K562 (cell line): ENCODE measurements around the gene CCNK. TPM values are rescaled to one million over a fixed set of nuclear protein-coding genes. Genes with fewer than 3 reads are reported as not detected.

Source experiments
- ATF1 ChIP-seq, 2 experiments: fragments of 450-650 bp in 1 of 2; IDR thresholded peaks; 2 replicates each; pipeline ENCODE4 v1.6.1; 2016; ENCODE audit warnings: missing compliant biosample characterization in 1 of 2, missing genetic modification characterization in 1 of 2
- EGR1 ChIP-seq: fragments of 450-650 bp; conservative IDR thresholded peaks from 2 replicates; pipeline ENCODE4 v1.6.1; 2017; ENCODE audit warnings: mild to moderate bottlenecking
- HCFC1 ChIP-seq: IDR thresholded peaks from 2 replicates; pipeline ENCODE4 v1.6.1; 2012; ENCODE audit warnings: low read depth, low read length, improper control_type of control experiment
- IFI16 ChIP-seq: fragments of 250-450 bp; sonication (Bioruptor Pico); IDR thresholded peaks from 2 replicates; pipeline ENCODE4 v2.1.2; 2022; ENCODE audit warnings: mild to moderate bottlenecking, inconsistent platforms
- KHSRP ChIP-seq: fragments of 450-650 bp; IDR thresholded peaks from 2 replicates; pipeline ENCODE4 v1.6.1; 2017
- PKNOX1 ChIP-seq: fragments of 450-650 bp; IDR thresholded peaks from 2 replicates; pipeline ENCODE4 v1.6.1; 2016
- PML ChIP-seq: IDR thresholded peaks from 2 replicates; pipeline ENCODE4 v1.6.1; 2012; ENCODE audit warnings: low read length, inconsistent platforms
- POLR2G ChIP-seq: fragments of 200-400 bp; formaldehyde crosslinking; IDR thresholded peaks from 2 replicates; pipeline ENCODE4 v1.6.1; 2017; ENCODE audit warnings: low read depth, mild to moderate bottlenecking, antibody characterized with exemption, low read length, moderate library complexity
- ZNF318 ChIP-seq, 2 experiments: fragments of 450-650 bp; IDR thresholded peaks; 2 replicates each; pipeline ENCODE4 v1.6.1; 2016; ENCODE audit warnings: mild to moderate bottlenecking in 2 of 2, borderline replicate concordance in 1 of 2, low read depth in 1 of 2, moderate library complexity in 1 of 2
- ZNF695 ChIP-seq: fragments of 450-650 bp; formaldehyde crosslinking; IDR thresholded peaks from 2 replicates; pipeline ENCODE4 v1.4.0; 2020; ENCODE audit warnings: mild to moderate bottlenecking, moderate library complexity
- polyA plus RNA-seq, 8 experiments: library from polyadenylated mRNA; depleted of rRNA in 4 of 8; stranded (reverse) in 5 of 8; unstranded in 3 of 8; fragments of >200 nt; fragmentation: Nextera tagmentation in 2 of 8; fragmentation: Illumina TruSeq in 1 of 8; extraction: Ambion mirVana in 2 of 8; extraction: Trizol in 1 of 8; gene quantifications; 2 replicates each; pipeline versions ENCODE4 v1.2.1 to v1.2.3, GENCODE V29; 2011 to 2014; ENCODE audit warnings: inconsistent platforms in 1 of 8, missing spikeins in 1 of 8
- total RNA-seq, 7 experiments: library from RNA; depleted of rRNA in 6 of 7; stranded (reverse); fragments of >200 nt in 6 of 7; fragmentation: Illumina TruSeq in 2 of 7; extraction: Trizol in 2 of 7; gene quantifications; 2 replicates each; pipeline versions ENCODE4 v1.2.1 to v1.2.3, GENCODE V29; 2011 to 2021; ENCODE audit warnings: low replicate concordance in 1 of 7
- TF ChIP-seq, protein P1 (sequence below): sonication (generic); formaldehyde crosslinking; IDR thresholded peaks from 2 replicates; pipeline ENCODE4 v1.8.1; 2023; ENCODE audit warnings: mild to moderate bottlenecking, missing genetic modification reagents, moderate library complexity
- TF ChIP-seq, protein P2 (sequence below): fragments of 250-450 bp; sonication (Bioruptor Pico); IDR thresholded peaks from 2 replicates; pipeline ENCODE4 v1.9.0; 2021; ENCODE audit warnings: mild to moderate bottlenecking, inconsistent platforms

CCNK gene
- total and polyA plus RNA-seq, 9 of the 15 experiments (the other 6 are each of a cell fraction or from before 2014, with no cell fraction given): 5.8 to 84.2 (median 16.4) TPM

DNA sequence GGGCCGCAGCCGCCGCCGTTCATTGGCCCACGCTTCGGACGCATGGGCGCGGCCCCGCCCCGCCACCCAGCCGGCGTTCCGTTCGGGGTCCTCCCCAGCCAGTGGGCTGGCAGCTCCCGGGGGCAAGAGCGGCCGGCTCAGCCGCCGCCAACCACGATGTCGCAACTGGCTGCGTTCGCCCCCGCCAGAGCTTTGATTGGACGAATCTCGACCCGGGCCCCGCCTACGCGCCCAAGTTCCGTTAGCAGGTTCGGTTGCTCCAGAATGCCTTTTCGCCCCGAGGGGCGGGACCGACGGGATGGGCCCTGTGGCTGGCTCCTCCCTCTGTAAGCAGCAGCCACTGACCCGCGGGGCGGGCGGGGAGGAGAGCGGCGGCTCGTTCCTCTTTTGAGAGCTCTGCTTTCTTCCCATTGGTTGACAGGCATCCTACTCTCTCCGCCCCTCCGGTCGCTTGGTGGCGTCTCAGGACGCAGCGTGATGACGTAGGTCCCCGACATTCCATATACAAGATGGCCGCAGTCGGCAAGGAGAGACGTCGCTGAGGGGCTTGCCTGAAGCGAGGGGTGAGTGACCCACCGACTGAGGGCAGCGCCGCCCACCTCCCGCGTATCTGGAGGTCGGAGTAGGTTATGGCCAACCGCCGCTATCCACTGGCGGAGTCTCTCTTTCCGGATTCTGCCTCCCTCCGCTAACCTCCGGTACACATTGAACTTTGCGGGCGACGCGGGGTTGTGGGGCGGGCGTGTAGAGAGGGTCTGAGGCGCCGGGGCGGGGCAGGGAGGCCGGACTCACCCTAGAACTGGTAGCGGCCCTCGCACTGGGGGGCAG lies at the start of gene CCNK (continued):
- TF ChIP-seq PML: peak; percentile 77
- TF ChIP-seq ATF1 (CRISPR knock-in tag; IDR thresholded peaks at IDR 0.05): peak; percentile 92
- peak; percentile 99 for TF ChIP-seq ATF1 (tag; IDR thresholded peaks at IDR 0.05)
- no peak for TF ChIP-seq ZNF318 (IDR thresholded peaks at IDR 0.05; ENCODE audit: borderline replicate concordance in 1 of 2, low read depth in 1 of 2)
- peak; percentile 78 for TF ChIP-seq HCFC1
- TF ChIP-seq ZNF695 (CRISPR knock-in tag): no peak
- peak; percentile 95 for TF ChIP-seq PKNOX1
- peak; percentile 74 for TF ChIP-seq KHSRP
- TF ChIP-seq, protein P1, sequence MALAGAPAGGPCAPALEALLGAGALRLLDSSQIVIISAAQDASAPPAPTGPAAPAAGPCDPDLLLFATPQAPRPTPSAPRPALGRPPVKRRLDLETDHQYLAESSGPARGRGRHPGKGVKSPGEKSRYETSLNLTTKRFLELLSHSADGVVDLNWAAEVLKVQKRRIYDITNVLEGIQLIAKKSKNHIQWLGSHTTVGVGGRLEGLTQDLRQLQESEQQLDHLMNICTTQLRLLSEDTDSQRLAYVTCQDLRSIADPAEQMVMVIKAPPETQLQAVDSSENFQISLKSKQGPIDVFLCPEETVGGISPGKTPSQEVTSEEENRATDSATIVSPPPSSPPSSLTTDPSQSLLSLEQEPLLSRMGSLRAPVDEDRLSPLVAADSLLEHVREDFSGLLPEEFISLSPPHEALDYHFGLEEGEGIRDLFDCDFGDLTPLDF (CRISPR knock-in tag): peak; percentile 73
- peak; percentile 88 for TF ChIP-seq POLR2G
- TF ChIP-seq EGR1: peak; percentile 97
- TF ChIP-seq, protein P2, sequence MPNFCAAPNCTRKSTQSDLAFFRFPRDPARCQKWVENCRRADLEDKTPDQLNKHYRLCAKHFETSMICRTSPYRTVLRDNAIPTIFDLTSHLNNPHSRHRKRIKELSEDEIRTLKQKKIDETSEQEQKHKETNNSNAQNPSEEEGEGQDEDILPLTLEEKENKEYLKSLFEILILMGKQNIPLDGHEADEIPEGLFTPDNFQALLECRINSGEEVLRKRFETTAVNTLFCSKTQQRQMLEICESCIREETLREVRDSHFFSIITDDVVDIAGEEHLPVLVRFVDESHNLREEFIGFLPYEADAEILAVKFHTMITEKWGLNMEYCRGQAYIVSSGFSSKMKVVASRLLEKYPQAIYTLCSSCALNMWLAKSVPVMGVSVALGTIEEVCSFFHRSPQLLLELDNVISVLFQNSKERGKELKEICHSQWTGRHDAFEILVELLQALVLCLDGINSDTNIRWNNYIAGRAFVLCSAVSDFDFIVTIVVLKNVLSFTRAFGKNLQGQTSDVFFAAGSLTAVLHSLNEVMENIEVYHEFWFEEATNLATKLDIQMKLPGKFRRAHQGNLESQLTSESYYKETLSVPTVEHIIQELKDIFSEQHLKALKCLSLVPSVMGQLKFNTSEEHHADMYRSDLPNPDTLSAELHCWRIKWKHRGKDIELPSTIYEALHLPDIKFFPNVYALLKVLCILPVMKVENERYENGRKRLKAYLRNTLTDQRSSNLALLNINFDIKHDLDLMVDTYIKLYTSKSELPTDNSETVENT (CRISPR knock-in tag): peak; percentile 82
- TF ChIP-seq IFI16: no peak
